ENCODE measurements around the gene ATP5IF1. TPM values are rescaled to one million over a fixed set of nuclear protein-coding genes. Genes with fewer than 3 reads are reported as not detected.

ATP5IF1 gene
- total RNA-seq, 1 experiment from 2014 or later: 79.9 TPM

Other genes starting within 250 kb of the ATP5IF1 start
- gene EYA3, start 147.5 kb upstream of the ATP5IF1 start, total RNA-seq (2014; rRNA removed; shearing (Covaris generic)): 11.3 and 15.0 TPM in 2 replicates
- 0.27 and 0.49 TPM in 2 replicates for gene PTAFR, start 59.4 kb upstream of the ATP5IF1 start, total RNA-seq (2014; rRNA removed; shearing (Covaris generic))
- 195 and 220 TPM in 2 replicates for gene DNAJC8, start 3.1 kb upstream of the ATP5IF1 start, total RNA-seq (2014; rRNA removed; shearing (Covaris generic))
- gene SESN2, start 23.4 kb downstream of the ATP5IF1 start, total RNA-seq (2014; rRNA removed; shearing (Covaris generic)): 54.0 and 56.6 TPM in 2 replicates
- gene MED18, start 92.9 kb downstream of the ATP5IF1 start, total RNA-seq (2014; rRNA removed; shearing (Covaris generic)): 25.8 and 35.6 TPM in 2 replicates
- 3.4 and 4.8 TPM in 2 replicates for gene PHACTR4, start 133.6 kb downstream of the ATP5IF1 start, total RNA-seq (2014; rRNA removed; shearing (Covaris generic))